GM13976 (cell line): ENCODE data around the gene SPSB2.
A peak's percentile ranks its signal among the peaks of the same experiment; 100 is the strongest.

Experiments used
- DNase-seq: peaks from one replicate; pipeline ENCODE4 v3.0.0; 2012; ENCODE audit warnings: low spot score
- in situ Hi-C: fragments of 300-500 bp; cut with MboI; formaldehyde crosslinking; loops from one replicate; pipeline ENCODE4 v1.12.0; 2022; ENCODE audit warnings: low sequenced_read_pairs, mixed read lengths, inconsistent platforms; ENCODE audit not compliant: unreplicated experiment
- TF ChIP-seq, protein P1 (sequence below): IDR thresholded peaks from 2 replicates; pipeline ENCODE4 v1.5.1; 2012; ENCODE audit warnings: borderline replicate concordance, mild to moderate bottlenecking; ENCODE audit not compliant: insufficient read depth; ENCODE audit errors: extremely low read depth, missing control alignments, control extremely low read depth

SPSB2 gene, protein sequence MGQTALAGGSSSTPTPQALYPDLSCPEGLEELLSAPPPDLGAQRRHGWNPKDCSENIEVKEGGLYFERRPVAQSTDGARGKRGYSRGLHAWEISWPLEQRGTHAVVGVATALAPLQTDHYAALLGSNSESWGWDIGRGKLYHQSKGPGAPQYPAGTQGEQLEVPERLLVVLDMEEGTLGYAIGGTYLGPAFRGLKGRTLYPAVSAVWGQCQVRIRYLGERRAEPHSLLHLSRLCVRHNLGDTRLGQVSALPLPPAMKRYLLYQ

DNA sequence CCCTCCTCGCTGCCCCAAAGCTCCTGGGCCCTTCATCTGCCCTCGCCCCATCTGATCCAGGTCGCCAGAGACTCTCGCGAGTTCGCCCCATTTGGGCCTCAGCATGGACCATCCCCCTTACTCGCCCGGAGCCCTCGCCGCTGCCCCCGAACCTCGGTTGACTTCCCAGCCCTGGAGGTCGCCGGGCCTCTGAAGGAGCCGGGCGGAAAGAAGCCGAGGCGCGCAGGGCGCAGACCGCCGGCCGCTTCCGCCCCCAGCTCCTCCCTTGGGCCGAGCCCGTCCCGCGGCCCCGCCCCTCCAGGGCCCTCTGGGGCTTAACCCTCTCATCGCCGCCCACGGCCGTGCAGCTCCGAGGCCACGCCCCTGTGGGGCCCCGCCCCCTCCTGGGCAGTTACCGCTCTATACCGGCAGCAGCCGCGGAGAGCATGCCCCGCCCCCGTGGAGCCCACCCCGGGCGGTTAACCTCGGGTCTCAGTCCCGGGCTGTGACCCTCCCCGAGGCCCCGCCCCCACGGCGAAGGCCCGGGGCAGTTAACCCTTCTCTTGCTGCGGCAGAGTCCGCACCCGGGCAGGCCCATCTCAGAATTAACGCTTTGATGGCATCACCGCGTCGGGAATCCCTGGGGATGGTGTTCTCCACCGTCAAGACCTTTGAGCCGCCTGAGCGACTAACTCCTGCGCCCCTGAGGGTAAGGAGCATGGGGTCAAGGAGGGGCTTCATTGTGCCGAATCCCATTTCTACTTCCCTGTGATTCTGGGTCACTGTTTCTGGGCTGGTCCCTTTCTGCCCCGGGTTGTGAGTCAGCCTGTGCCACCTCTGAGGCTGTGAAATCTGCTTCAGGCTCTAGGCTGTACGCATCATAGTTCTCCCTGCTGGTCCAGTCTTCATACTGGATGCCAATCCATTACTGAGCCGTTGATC lies at the start of gene SPSB2:
Gene SPSB2 (minus strand): TSS at position 210 of the 921 bp plus-strand sequence. CDS start 402 bp downstream, outside the sequence.
- peak; percentile 99 for DNase-seq
- TF ChIP-seq, protein P1, sequence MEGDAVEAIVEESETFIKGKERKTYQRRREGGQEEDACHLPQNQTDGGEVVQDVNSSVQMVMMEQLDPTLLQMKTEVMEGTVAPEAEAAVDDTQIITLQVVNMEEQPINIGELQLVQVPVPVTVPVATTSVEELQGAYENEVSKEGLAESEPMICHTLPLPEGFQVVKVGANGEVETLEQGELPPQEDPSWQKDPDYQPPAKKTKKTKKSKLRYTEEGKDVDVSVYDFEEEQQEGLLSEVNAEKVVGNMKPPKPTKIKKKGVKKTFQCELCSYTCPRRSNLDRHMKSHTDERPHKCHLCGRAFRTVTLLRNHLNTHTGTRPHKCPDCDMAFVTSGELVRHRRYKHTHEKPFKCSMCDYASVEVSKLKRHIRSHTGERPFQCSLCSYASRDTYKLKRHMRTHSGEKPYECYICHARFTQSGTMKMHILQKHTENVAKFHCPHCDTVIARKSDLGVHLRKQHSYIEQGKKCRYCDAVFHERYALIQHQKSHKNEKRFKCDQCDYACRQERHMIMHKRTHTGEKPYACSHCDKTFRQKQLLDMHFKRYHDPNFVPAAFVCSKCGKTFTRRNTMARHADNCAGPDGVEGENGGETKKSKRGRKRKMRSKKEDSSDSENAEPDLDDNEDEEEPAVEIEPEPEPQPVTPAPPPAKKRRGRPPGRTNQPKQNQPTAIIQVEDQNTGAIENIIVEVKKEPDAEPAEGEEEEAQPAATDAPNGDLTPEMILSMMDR: no peak
- in situ Hi-C loops: no loop called here

DNA sequence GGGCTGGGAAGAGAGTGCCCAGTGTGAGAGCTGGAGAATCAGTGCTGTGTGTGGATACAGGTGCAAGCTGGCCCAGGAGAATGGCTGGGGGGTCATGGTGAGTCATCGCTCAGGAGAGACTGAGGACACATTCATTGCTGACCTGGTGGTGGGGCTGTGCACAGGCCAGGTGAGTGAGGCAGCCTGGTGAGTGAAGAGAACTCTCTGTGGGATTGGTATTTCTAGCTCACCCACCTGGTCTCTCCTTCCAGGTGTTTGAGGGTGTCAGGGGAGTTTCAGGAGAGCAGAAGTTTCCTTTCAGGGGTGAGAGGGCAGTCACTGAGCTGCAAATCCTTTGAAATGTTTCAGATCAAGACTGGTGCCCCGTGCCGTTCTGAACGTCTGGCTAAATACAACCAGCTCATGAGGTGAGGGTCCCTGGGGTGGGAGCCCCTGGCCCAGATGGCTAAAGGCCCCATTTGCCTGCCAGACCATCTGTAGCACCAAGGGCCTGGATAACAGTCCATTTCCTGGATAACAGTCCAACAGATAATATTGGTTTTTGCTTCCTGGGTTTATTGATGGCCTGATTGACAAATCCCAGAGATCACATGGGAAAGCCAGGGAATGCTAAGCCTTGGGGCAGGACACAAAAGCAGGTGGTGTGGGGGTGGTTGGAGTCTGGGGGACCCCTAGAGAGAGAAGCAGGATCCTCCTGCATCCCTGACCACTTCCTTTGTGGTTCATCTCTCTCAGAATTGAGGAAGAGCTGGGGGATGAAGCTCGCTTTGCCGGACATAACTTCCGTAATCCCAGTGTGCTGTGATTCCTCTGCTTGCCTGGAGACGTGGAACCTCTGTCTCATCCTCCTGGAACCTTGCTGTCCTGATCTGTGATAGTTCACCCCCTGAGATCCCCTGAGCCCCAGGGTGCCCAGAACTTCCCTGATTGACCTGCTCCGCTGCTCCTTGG lies 49.2 kb upstream of the SPSB2 start:
- TF ChIP-seq, protein P1: no peak
- no peak for DNase-seq
- in situ Hi-C loops: no loop called here

DNA sequence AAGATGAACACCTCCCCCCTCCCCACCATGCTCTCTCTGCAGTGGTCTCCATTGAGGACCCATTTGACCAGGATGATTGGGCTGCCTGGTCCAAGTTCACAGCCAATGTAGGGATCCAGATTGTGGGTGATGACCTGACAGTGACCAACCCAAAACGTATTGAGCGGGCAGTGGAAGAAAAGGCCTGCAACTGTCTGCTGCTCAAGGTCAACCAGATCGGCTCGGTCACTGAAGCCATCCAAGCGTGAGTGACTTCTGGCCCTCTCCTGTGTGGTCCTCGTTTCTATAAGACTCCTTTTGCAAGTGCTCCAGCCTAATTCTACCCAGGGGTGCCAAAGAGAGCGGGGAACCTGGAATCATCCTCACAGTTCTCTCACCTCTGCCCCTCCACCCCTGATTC lies 48.4 kb upstream of the SPSB2 start:
- TF ChIP-seq, protein P1: no peak
- DNase-seq: no peak
- in situ Hi-C loops: no loop called here

DNA sequence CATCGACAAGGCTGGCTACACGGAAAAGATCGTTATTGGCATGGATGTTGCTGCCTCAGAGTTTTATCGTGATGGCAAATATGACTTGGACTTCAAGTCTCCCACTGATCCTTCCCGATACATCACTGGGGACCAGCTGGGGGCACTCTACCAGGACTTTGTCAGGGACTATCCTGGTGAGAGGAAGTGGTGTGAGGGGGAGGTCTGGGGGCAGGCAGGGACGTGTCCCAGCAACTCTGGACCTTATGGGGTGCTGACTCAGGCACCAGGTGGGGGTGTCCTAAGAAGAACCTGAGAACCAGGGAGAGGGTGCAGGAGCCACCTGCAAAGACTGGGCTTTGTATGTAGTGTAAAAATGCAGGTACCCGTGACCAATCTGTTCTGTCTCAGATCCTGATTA lies 46.5 kb upstream of the SPSB2 start:
- TF ChIP-seq, protein P1: no peak
- in situ Hi-C loops: no loop called here
- DNase-seq: no peak

DNA sequence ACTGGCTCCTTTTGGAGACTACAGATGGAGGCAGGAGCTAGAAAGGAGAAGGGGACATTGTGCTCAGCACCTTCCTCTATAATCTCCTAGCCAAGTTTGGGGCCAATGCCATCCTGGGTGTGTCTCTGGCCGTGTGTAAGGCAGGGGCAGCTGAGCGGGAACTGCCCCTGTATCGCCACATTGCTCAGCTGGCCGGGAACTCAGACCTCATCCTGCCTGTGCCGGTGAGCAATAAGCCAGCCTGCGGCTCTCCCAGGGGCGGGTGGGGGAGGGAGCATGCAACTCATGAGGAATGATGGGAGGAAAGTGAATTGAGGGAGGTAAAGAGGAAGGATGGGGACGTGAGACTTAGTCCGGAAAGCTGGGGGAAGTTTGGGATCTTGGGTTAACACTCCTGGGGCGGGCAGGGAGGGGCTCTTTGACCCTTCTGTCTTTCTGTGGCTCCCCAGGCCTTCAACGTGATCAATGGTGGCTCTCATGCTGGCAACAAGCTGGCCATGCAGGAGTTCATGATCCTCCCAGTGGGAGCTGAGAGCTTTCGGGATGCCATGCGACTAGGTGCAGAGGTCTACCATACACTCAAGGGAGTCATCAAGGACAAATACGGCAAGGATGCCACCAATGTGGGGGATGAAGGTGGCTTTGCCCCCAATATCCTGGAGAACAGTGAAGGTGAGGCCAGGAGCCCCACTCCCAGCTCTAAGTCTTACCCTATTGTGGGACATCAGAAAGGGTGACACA lies 44.6 kb upstream of the SPSB2 start:
- in situ Hi-C loops: no loop called here
- TF ChIP-seq, protein P1: no peak
- no peak for DNase-seq
